Nephron (organoid): ENCODE data around the gene SMAD6.
"Not testable (repeated sequence)": the region's sequence is repeated elsewhere in the genome, so short reads cannot be mapped to it uniquely, and the experiment has no call there.

ENCODE experiments used
- H3K27ac Mint-ChIP-seq, 3 experiments: 2 replicates each; pipeline ENCODE4 v1.8.0; 2020; ENCODE audit warnings: mixed read lengths in 3 of 3, mild to moderate bottlenecking in 2 of 3, moderate library complexity in 1 of 3
- H3K27me3 Mint-ChIP-seq: 2 replicates; pipeline ENCODE4 v1.8.0; 2021; ENCODE audit warnings: low read depth, mild to moderate bottlenecking, moderate library complexity, mixed read lengths
- H3K36me3 Mint-ChIP-seq: 2 replicates; pipeline ENCODE4 v1.8.0; 2020; ENCODE audit warnings: low read depth, mixed read lengths
- H3K4me1 Mint-ChIP-seq: 2 replicates; pipeline ENCODE4 v1.8.0; 2020; ENCODE audit warnings: mixed read lengths
- H3K4me3 Mint-ChIP-seq, 3 experiments: 2 replicates each; pipeline ENCODE4 v1.8.0; 2020; ENCODE audit warnings: mild to moderate bottlenecking in 3 of 3, mixed read lengths in 3 of 3, moderate library complexity in 2 of 3
- H3K9me3 Mint-ChIP-seq: 2 replicates; pipeline ENCODE4 v1.8.0; 2020; ENCODE audit warnings: mixed read lengths
- CTCF ChIP-seq, 3 experiments: fragments of 200-600 bp; sonication (generic); IDR thresholded peaks; one replicate each; pipeline ENCODE4 v1.5.0; 2021; ENCODE audit warnings: antibody characterized with exemption in 3 of 3; ENCODE audit not compliant: unreplicated experiment in 3 of 3

SMAD6 gene

DNA sequence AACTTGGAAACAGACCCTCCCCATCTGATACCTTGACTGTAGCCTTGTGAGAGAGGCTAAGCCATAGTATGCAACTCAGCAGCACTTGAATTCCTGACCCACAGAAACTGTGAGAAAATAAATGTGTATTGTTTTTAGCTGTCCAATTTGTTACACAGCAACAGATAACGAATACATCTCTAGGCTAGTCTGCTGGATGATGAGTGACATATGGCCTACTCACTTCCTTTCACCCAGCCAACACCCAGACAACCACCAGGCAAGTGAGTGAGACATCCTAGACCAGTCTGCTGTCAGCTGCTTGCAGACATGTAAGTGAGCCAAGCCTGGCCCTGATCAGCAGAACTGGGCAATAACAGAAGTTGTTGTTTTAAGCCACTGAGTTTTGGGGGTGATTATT is 19.2 kb upstream of the SMAD6 start:
- peaks cover 4% of the 10 kb centered on the region for H3K27me3 Mint-ChIP-seq
- H3K4me1 Mint-ChIP-seq, result peaks cover 28% of the 10 kb centered on the region
- H3K27ac Mint-ChIP-seq, result peak overlapping the region in 1 of 3 experiments; percentile 15
- H3K36me3 Mint-ChIP-seq, result peaks cover 11% of the 10 kb centered on the region
- H3K4me3 Mint-ChIP-seq, result no peak overlapping the region
- H3K9me3 Mint-ChIP-seq, result peaks cover 23% of the 10 kb centered on the region
- TF ChIP-seq CTCF (IDR thresholded peaks at IDR 0.05; ENCODE audit: unreplicated experiment in 3 of 3), result no peak

DNA sequence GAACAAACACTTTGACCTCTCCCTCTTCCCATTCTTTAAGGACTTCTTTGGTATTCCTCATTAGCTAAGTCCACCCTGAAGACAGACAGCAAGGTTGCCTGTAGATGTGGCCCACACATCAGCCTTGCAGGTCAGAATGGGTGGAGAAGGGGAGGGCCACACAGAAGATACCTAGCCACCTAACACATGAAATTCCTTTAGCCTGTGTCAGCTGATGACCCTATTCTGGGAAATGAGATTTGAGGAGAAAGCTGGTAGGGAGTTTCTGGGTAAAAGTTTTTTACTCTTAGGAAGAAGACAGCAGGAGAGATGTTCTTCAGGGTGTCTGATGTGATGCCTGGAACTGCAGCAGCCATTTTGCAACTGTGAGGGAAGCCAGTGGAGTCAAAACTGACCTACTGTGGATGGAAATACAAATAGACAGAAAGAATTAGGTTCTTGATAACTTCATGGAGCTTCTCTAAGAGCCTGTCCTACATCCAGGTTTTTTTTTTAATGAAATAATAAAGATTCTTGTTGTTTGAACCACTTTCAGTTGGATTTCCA is 17.8 kb upstream of the SMAD6 start:
- H3K27me3 Mint-ChIP-seq, result peaks cover 4% of the 10 kb centered on the region
- TF ChIP-seq CTCF (IDR thresholded peaks at IDR 0.05; ENCODE audit: unreplicated experiment in 3 of 3), result no peak
- H3K9me3 Mint-ChIP-seq, result peaks cover 23% of the 10 kb centered on the region
- H3K36me3 Mint-ChIP-seq, result peaks cover 11% of the 10 kb centered on the region
- H3K27ac Mint-ChIP-seq, result no peak overlapping the region
- peaks cover 16% of the 10 kb centered on the region for H3K4me1 Mint-ChIP-seq
- H3K4me3 Mint-ChIP-seq, result no peak overlapping the region

GRCh38 chr15:66685638-66686150 is 16.3 kb upstream of the SMAD6 start:
- Mint-ChIP-seq H3K27ac (peak overlapping the region in 2 of 3 experiments; percentile 8 to 33), H3K27me3 (peaks cover 5% of the 10 kb centered on the region), H3K4me1 (peaks cover 3% of the 10 kb centered on the region), H3K36me3 (peaks cover 10% of the 10 kb centered on the region), H3K9me3 (peaks cover 20% of the 10 kb centered on the region), H3K4me3 (no peak overlapping the region)
- peak; percentile 10 to 33 (median 17) for TF ChIP-seq CTCF (IDR thresholded peaks at IDR 0.05; ENCODE audit: unreplicated experiment in 3 of 3)

DNA sequence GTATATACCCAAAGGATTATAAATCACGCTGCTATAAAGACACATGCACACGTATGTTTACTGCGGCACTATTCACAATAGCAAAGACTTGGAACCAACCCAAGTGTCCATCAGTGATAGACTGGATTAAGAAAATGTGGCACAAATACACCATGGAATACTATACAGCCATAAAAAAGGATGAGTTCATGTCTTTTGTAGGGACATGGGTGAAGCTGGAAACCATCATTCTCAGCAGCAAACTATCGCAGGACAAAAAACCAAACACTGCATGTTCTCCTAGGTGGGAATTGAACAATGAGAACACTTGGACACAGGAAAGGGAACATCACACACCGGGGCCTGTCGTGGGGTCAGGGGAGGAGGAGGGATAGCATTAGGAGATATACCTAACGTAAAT is 11.1 kb upstream of the SMAD6 start:
- not testable (repeated sequence) for H3K4me3 Mint-ChIP-seq, H3K9me3 Mint-ChIP-seq, H3K4me1 Mint-ChIP-seq

DNA sequence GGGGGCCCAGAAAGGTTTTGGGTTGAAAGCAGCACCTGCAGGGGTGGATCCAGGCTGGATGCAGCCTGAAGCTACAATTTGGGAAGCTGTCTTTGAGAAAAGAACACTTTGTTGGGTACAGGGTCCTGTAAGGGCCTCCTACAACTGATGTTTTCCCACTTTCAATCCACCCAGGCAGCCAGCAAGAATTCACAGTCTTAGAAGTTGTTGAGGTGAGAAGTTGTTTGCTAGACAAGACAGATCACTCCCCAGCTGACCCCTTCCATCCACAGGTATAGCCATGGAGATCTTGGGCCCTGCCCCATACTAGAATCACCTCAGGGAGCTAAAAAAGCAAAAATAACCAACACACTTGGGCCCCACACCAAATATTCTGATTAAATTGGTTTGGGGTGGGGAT is 10.3 kb upstream of the SMAD6 start:
- H3K27ac Mint-ChIP-seq, result no peak overlapping the region
- peaks cover 3% of the 10 kb centered on the region for H3K27me3 Mint-ChIP-seq
- H3K4me1 Mint-ChIP-seq, result no peaks in the 10 kb centered on the region

More for the DNA sequence above, 11.1 kb upstream of the SMAD6 start:
- H3K27ac Mint-ChIP-seq, result peak overlapping the region in 1 of 3 experiments; percentile 60
- H3K36me3 Mint-ChIP-seq, H3K27me3 Mint-ChIP-seq: not testable (repeated sequence)

GRCh38 chr15:66692391-66692790 is 9.6 kb upstream of the SMAD6 start:
- no peaks in the 10 kb centered on the region for H3K36me3 Mint-ChIP-seq
- H3K4me3 Mint-ChIP-seq, result no peak overlapping the region
- TF ChIP-seq CTCF (IDR thresholded peaks at IDR 0.05; ENCODE audit: unreplicated experiment in 3 of 3), result no peak
- no peaks in the 10 kb centered on the region for H3K4me1 Mint-ChIP-seq
- H3K27me3 Mint-ChIP-seq, result peaks cover 3% of the 10 kb centered on the region
- H3K9me3 Mint-ChIP-seq, result no peaks in the 10 kb centered on the region
- peak overlapping the region in 1 of 3 experiments; percentile 17 for H3K27ac Mint-ChIP-seq

More for the DNA sequence above, 10.3 kb upstream of the SMAD6 start:
- H3K4me3 Mint-ChIP-seq, result no peak overlapping the region
- no peaks in the 10 kb centered on the region for H3K9me3 Mint-ChIP-seq
- no peaks in the 10 kb centered on the region for H3K36me3 Mint-ChIP-seq
- TF ChIP-seq CTCF (IDR thresholded peaks at IDR 0.05; ENCODE audit: unreplicated experiment in 3 of 3), result no peak
